H1 (cell line): ENCODE measurements around the gene ADAMTSL2. TPM values are rescaled to one million over a fixed set of nuclear protein-coding genes. Genes with fewer than 3 reads are reported as not detected.

Experiments
- CTCF ChIA-PET: fragments of 300-600 bp; sonication (Branson Sonifier 250); formaldehyde crosslinking; loops from one replicate; lab custom pipeline; 2021; ENCODE audit not compliant: partially characterized antibody; lab: Charles Lee
- POLR2A ChIA-PET: fragments of 300-600 bp; sonication (Branson Sonifier 250); formaldehyde crosslinking; loops from one replicate; lab custom pipeline; 2021; ENCODE audit warnings: inconsistent platforms; ENCODE audit not compliant: partially characterized antibody; lab: Charles Lee
- DNase-seq, 2 experiments: peaks; one replicate each; pipeline versions ENCODE4 v3.0.0 to v3.0.0-alpha.2; 2010 to 2022; ENCODE audit warnings: low spot score in 2 of 2, low read depth in 1 of 2, mixed read lengths in 1 of 2
- FAIRE-seq: peaks from 2 replicates; lab custom pipeline; 2011; peaks lifted over from hg19 to GRCh38; lab: Jason Lieb, UNC
- H2AFZ ChIP-seq: 2 replicates; pipeline ENCODE4 v1.8.1; 2012; ENCODE audit warnings: low read length, inconsistent platforms
- H2AK5ac ChIP-seq: 2 replicates; pipeline ENCODE4 v1.6.1; 2013; ENCODE audit warnings: low read depth, low read length
- H2BK120ac ChIP-seq: replicated peaks from 2 replicates; pipeline ENCODE3; 2013; ENCODE audit warnings: low read depth, low read length, inconsistent platforms
- H2BK12ac ChIP-seq: 2 replicates; pipeline ENCODE4 v1.6.1; 2013; ENCODE audit warnings: low read depth, low read length
- H2BK15ac ChIP-seq: 2 replicates; pipeline ENCODE4 v1.6.1; 2013; ENCODE audit warnings: low read length
- H2BK20ac ChIP-seq: 2 replicates; pipeline ENCODE4 v1.6.1; 2013; ENCODE audit warnings: low read length
- H2BK5ac ChIP-seq: 2 replicates; pipeline ENCODE4 v1.6.1; 2013; ENCODE audit warnings: low read depth, low read length
- H3K14ac ChIP-seq: 2 replicates; pipeline ENCODE4 v1.6.1; 2013; ENCODE audit warnings: inconsistent platforms; ENCODE audit not compliant: insufficient read length
- H3K18ac ChIP-seq: 2 replicates; pipeline ENCODE4 v1.6.1; 2013; ENCODE audit warnings: low read length; ENCODE audit errors: extremely low read depth
- H3K23ac ChIP-seq: 2 replicates; pipeline ENCODE4 v1.6.1; 2013; ENCODE audit warnings: inconsistent platforms; ENCODE audit not compliant: insufficient read length
- H3K23me2 ChIP-seq: 2 replicates; pipeline ENCODE4 v1.6.1; 2013; ENCODE audit warnings: low read depth, low read length
- H3K27ac ChIP-seq: 2 replicates; pipeline ENCODE4 v1.6.1; 2011; ENCODE audit warnings: low read depth, low read length, inconsistent platforms
- H3K27me3 ChIP-seq, 4 experiments: replicated peaks in 1 of 4; 1 replicate in 1 of 4; 2 replicates in 3 of 4; pipeline versions ENCODE4 v1.6.1 to v1.8.1; 2011 to 2013; ENCODE audit warnings: low read length in 3 of 4, mild to moderate bottlenecking in 3 of 4, inconsistent platforms in 2 of 4, mixed read lengths in 2 of 4, moderate library complexity in 1 of 4; ENCODE audit not compliant: control insufficient read depth in 3 of 4, insufficient read depth in 3 of 4; ENCODE audit errors: extremely low read depth in 1 of 4
- H3K36me3 ChIP-seq, 4 experiments: 2 replicates each; pipeline versions ENCODE4 v1.6.1 to v1.8.1; 2011 to 2013; ENCODE audit warnings: mild to moderate bottlenecking in 4 of 4, low read length in 3 of 4, moderate library complexity in 2 of 4, control low read depth in 1 of 4, inconsistent platforms in 1 of 4; ENCODE audit not compliant: insufficient read depth in 4 of 4, control insufficient read depth in 2 of 4
- H3K4ac ChIP-seq: replicated peaks from 2 replicates; pipeline ENCODE3; 2013; ENCODE audit warnings: low read length, low read depth, mixed read lengths, inconsistent platforms; ENCODE audit not compliant: insufficient read length
- H3K4me1 ChIP-seq, 4 experiments: replicated peaks in 1 of 4; 1 replicate in 1 of 4; 2 replicates in 3 of 4; pipeline versions ENCODE4 v1.6.1 to v1.8.1; 2011 to 2013; ENCODE audit warnings: low read length in 3 of 4, inconsistent platforms in 2 of 4, mixed read lengths in 1 of 4; ENCODE audit not compliant: insufficient read depth in 4 of 4, control insufficient read depth in 3 of 4
- H3K4me2 ChIP-seq, 2 experiments: 2 replicates each; pipeline versions ENCODE4 v1.6.1 to v1.8.1; 2011 to 2013; ENCODE audit warnings: low read depth in 2 of 2, low read length in 2 of 2, control low read depth in 1 of 2, inconsistent platforms in 1 of 2, mild to moderate bottlenecking in 1 of 2; ENCODE audit not compliant: insufficient read depth in 1 of 2
- H3K4me3 ChIP-seq, 4 experiments: fragments of 200-600, 300-600 bp in 1 of 4; sonication (generic), shearing (Covaris generic), sonication (Bioruptor Twin) in 1 of 4; 2 replicates each; pipeline versions ENCODE4 v1.5.1 to v1.8.1; 2011 to 2016; ENCODE audit warnings: low read length in 4 of 4, low read depth in 3 of 4, control low read depth in 2 of 4, inconsistent platforms in 2 of 4, mild to moderate bottlenecking in 2 of 4, mixed read lengths in 1 of 4, moderate library complexity in 1 of 4; ENCODE audit not compliant: insufficient read depth in 2 of 4; ENCODE audit errors: extremely low read depth in 1 of 4
- H3K56ac ChIP-seq: replicated peaks from 2 replicates; pipeline ENCODE3; 2013; ENCODE audit warnings: low read depth, mild to moderate bottlenecking, mixed read lengths, low read length, inconsistent platforms; ENCODE audit not compliant: insufficient read length
- H3K79me1 ChIP-seq: 2 replicates; pipeline ENCODE4 v1.6.1; 2013; ENCODE audit warnings: low read depth, low read length, control low read depth
- H3K79me2 ChIP-seq, 2 experiments: 2 replicates each; pipeline versions ENCODE4 v1.6.1 to v1.8.1; 2012 to 2013; ENCODE audit warnings: low read length in 2 of 2, mild to moderate bottlenecking in 2 of 2, inconsistent platforms in 1 of 2; ENCODE audit not compliant: insufficient read depth in 2 of 2, control insufficient read depth in 1 of 2
- H3K9ac ChIP-seq, 4 experiments: replicated peaks in 1 of 4; 1 replicate in 1 of 4; 2 replicates in 3 of 4; pipeline versions ENCODE4 v1.6.1 to v1.8.1; 2011 to 2013; ENCODE audit warnings: low read depth in 3 of 4, low read length in 3 of 4, control low read depth in 2 of 4, mild to moderate bottlenecking in 2 of 4, moderate library complexity in 2 of 4, inconsistent platforms in 1 of 4; ENCODE audit errors: extremely low read depth in 1 of 4
- H3K9me3 ChIP-seq, 2 experiments: 2 replicates each; pipeline versions ENCODE4 v1.6.1 to v1.8.1; 2012 to 2013; ENCODE audit warnings: mild to moderate bottlenecking in 2 of 2, moderate library complexity in 2 of 2, control low read depth in 1 of 2, inconsistent platforms in 1 of 2, low read depth in 1 of 2, low read length in 1 of 2, mixed read lengths in 1 of 2; ENCODE audit not compliant: insufficient read depth in 2 of 2
- H4K20me1 ChIP-seq, 2 experiments: replicated peaks in 1 of 2; 2 replicates each; pipeline versions ENCODE3 to v1.8.1; 2011 to 2013; ENCODE audit warnings: inconsistent platforms in 2 of 2, low read length in 2 of 2, mild to moderate bottlenecking in 1 of 2; ENCODE audit not compliant: insufficient read depth in 2 of 2, control insufficient read depth in 1 of 2
- H4K5ac ChIP-seq: 2 replicates; pipeline ENCODE4 v1.6.1; 2013; ENCODE audit warnings: low read length, low read depth, mixed read lengths, inconsistent platforms; ENCODE audit not compliant: insufficient read length
- H4K8ac ChIP-seq: 2 replicates; pipeline ENCODE4 v1.8.0; 2013; ENCODE audit warnings: mild to moderate bottlenecking, moderate library complexity, low read length, inconsistent platforms; ENCODE audit not compliant: insufficient read depth; ENCODE audit errors: extremely low read depth
- H4K91ac ChIP-seq: replicated peaks from 2 replicates; pipeline ENCODE3; 2013; ENCODE audit warnings: low read length, mixed read lengths, inconsistent platforms; ENCODE audit not compliant: insufficient read length
- ATF3 ChIP-seq: IDR thresholded peaks from 2 replicates; pipeline ENCODE4 v1.6.1; 2011; ENCODE audit warnings: low read depth, mild to moderate bottlenecking, low read length; ENCODE audit not compliant: insufficient read depth
- BRCA1 ChIP-seq: IDR thresholded peaks from 2 replicates; pipeline ENCODE4 v1.6.1; 2012; ENCODE audit warnings: low read depth, low read length, improper control_type of control experiment
- CTBP2 ChIP-seq: IDR thresholded peaks from 2 replicates; pipeline ENCODE4 v1.7.0; 2011; ENCODE audit warnings: borderline replicate concordance, mild to moderate bottlenecking, moderate library complexity, mixed read lengths, low read length; ENCODE audit not compliant: insufficient read depth, insufficient read length
- KDM5A ChIP-seq: fragments of 200-600 bp; IDR thresholded peaks from 2 replicates; pipeline ENCODE4 v1.7.1; 2012; ENCODE audit warnings: mild to moderate bottlenecking, low read length, inconsistent platforms, mixed read lengths
- MAFK ChIP-seq: IDR thresholded peaks from 2 replicates; pipeline ENCODE4 v1.6.1; 2012; ENCODE audit warnings: low read depth, mild to moderate bottlenecking, improper control_type of control experiment, low read length
- RBBP5 ChIP-seq: IDR thresholded peaks from 2 replicates; pipeline ENCODE4 v1.7.1; 2012; ENCODE audit warnings: low read depth, mild to moderate bottlenecking, inconsistent platforms, low read length, moderate library complexity, borderline replicate concordance
- RNF2 ChIP-seq: fragments of 200-900, 300-1000 bp; sonication (generic); IDR thresholded peaks from 2 replicates; pipeline ENCODE4 v1.7.1; 2016; ENCODE audit warnings: borderline replicate concordance, low read depth, mild to moderate bottlenecking, antibody characterized with exemption, low read length; ENCODE audit not compliant: poor library complexity, severe bottlenecking; ENCODE audit errors: missing control alignments
- SIN3A ChIP-seq, 2 experiments: IDR thresholded peaks in 1 of 2; conservative IDR thresholded peaks in 1 of 2; 2 replicates each; pipeline ENCODE4 v1.6.1; 2011 to 2012; ENCODE audit warnings: low read length in 2 of 2, improper control_type of control experiment in 1 of 2, low read depth in 1 of 2, mild to moderate bottlenecking in 1 of 2
- SUZ12 ChIP-seq: fragments of 200-600 bp; sonication (generic); IDR thresholded peaks from 2 replicates; pipeline ENCODE4 v1.6.1; 2012; ENCODE audit warnings: mild to moderate bottlenecking, inconsistent platforms, low read length, moderate library complexity, mixed read lengths
- USF2 ChIP-seq: IDR thresholded peaks from 2 replicates; pipeline ENCODE4 v1.6.1; 2011; ENCODE audit warnings: low read length, improper control_type of control experiment
- YY1 ChIP-seq: IDR thresholded peaks from 2 replicates; pipeline ENCODE4 v1.6.1; 2011; ENCODE audit warnings: low read depth, mild to moderate bottlenecking, low read length
- WGBS, 2 experiments: shearing (Covaris generic) in 1 of 2; methylation state at CpG; one replicate each; pipeline versions ENCODE4 v1.1.6 to v1.1.7; 2013 to 2015; ENCODE audit warnings: low lambda C conversion rate in 2 of 2, mixed read lengths in 2 of 2, inconsistent platforms in 1 of 2, low coverage in 1 of 2, missing lambda C conversion rate in 1 of 2; ENCODE audit not compliant: insufficient replicate concordance in 2 of 2, insufficient coverage in 1 of 2, insufficient read length in 1 of 2; ENCODE audit errors: extremely low coverage in 1 of 2, missing lambda C conversion rate in 1 of 2; 5-methylcytosine and 5-hydroxymethylcytosine counted together
- polyA plus RNA-seq, 7 experiments: library from polyadenylated mRNA; depleted of rRNA in 3 of 7; stranded (reverse) in 5 of 7; unstranded in 2 of 7; fragments of >200 nt in 5 of 7; fragments of 200-250 nt in 2 of 7; gene quantifications; 1 replicate in 5 of 7; 2 replicates in 1 of 7; 4 replicates in 1 of 7; pipeline versions ENCODE4 v1.2.1 to v1.2.3, GENCODE V29; 2011 to 2013; ENCODE audit warnings: missing spikeins in 2 of 7, mixed read lengths in 2 of 7
- total RNA-seq: library from RNA; stranded (reverse); fragmentation: NEBNext Ultra II Directional; extraction: Animal tissue kit (Norgen Biotek cat#: 25700); gene quantifications from 2 replicates; pipeline ENCODE4 v1.2.1, GENCODE V29; 2021

The ADAMTSL2 gene
- total and polyA plus RNA-seq, 2 of the 8 experiments (the other 6 are each of a cell fraction or from before 2014, with no cell fraction given) = 0.74 to 0.76 TPM

- Histone ChIP-seq H3K4me1 (peaks cover 0 to 15% (median 12%) of the 10 kb centered on the region in 4 experiments; a peak in 6 of 7 replicates), H3K9me3 (peaks cover 0 to 3% of the 10 kb centered on the region in 2 experiments; a peak in 1 of 4 replicates), H3K56ac (no peak overlapping the region), H3K79me2 (no peaks in the 10 kb centered on the region), H2BK120ac (no peak overlapping the region), H3K27me3 (peaks cover 0 to 2% (median 0%) of the 10 kb centered on the region in 4 experiments; a peak in 2 of 7 replicates), H3K27ac (no peak overlapping the region), H4K8ac (no peak overlapping the region), H3K4ac (no peak overlapping the region), H3K18ac (no peak overlapping the region), H2AFZ (no peak overlapping the region), H3K4me2 (no peak overlapping the region), H2AK5ac (no peak overlapping the region), H3K36me3 (no peaks in the 10 kb centered on the region; a peak in 1 of 8 replicates), H3K79me1 (no peaks in the 10 kb centered on the region), H3K23me2 (peaks cover 10% of the 10 kb centered on the region), H2BK20ac (no peak overlapping the region), H2BK15ac (peak overlapping the region; percentile 40; the same call in 1 of the 2 replicates), H3K23ac (no peak overlapping the region), H4K5ac (no peak overlapping the region), H3K14ac (no peak overlapping the region), H2BK5ac (no peak overlapping the region), H2BK12ac (no peak overlapping the region; the same call in 1 of the 2 replicates), H4K91ac (no peak overlapping the region), H3K9ac (no peak overlapping the region), H3K4me3 (no peak overlapping the region), H4K20me1 (peaks cover 0 to 7% of the 10 kb centered on the region in 2 experiments)
- ChIA-PET CTCF (no interaction called here), POLR2A (no interaction called here)
- 95% methylated on average over 8 of the region's 8 CpGs; no CpG with 5 or more reads in 1 of the 2 experiments for WGBS, 2 experiments
- FAIRE-seq (no peak), DNase-seq (no peak)
- TF ChIP-seq CTBP2 (no peak), KDM5A (no peak), YY1 (no peak), BRCA1 (no peak), USF2 (no peak), SIN3A (conservative IDR thresholded peaks at IDR 0.05 in 1 of 2, IDR thresholded peaks at IDR 0.05 in 1 of 2; ENCODE audit: low read depth in 1 of 2, low read length in 2 of 2) (no peak), SUZ12 (no peak), ATF3 (no peak), RNF2 (no peak), RBBP5 (no peak), MAFK (no peak)
Measured at GRCh38 chr9:133508046-133508445, 26.5 kb upstream of the ADAMTSL2 start.
